NCI-H774 (cell line): Measurements from ENCODE around the gene GDA.

Experiments used
- DNase-seq: peaks from one replicate; lab custom pipeline; 2025; lab: John Stamatoyannopoulos, UW

Gene GDA

GRCh38 chr9:72149231-72149975, at the start of gene GDA:
GDA (plus strand) TSS chr9:72149440; CDS start chr9:72149560, 120 bp downstream.
- no peak for DNase-seq

- no peak for DNase-seq
Observed at GRCh38 chr9:72102520-72102919, 46.7 kb upstream of the GDA start.

GRCh38 chr9:72113056-72113455, 36.2 kb upstream of the GDA start:
- no peak for DNase-seq

- no peak for DNase-seq
Observed at GRCh38 chr9:72119853-72120252, 29.4 kb upstream of the GDA start.

GRCh38 chr9:72124947-72125346, 24.3 kb upstream of the GDA start:
- no peak for DNase-seq

GRCh38 chr9:72127753-72128152, 21.5 kb upstream of the GDA start:
- no peak for DNase-seq

GRCh38 chr9:72128526-72128925, 20.7 kb upstream of the GDA start:
- no peak for DNase-seq

- DNase-seq: no peak
Observed at GRCh38 chr9:72129271-72130156, 19.7 kb upstream of the GDA start.

- no peak for DNase-seq
Observed at GRCh38 chr9:72130321-72130720, 18.9 kb upstream of the GDA start.

- no peak for DNase-seq
Observed at GRCh38 chr9:72131206-72131605, 18.0 kb upstream of the GDA start.

GRCh38 chr9:72132052-72132451, 17.2 kb upstream of the GDA start:
- no peak for DNase-seq

- DNase-seq: no peak
Observed at GRCh38 chr9:72133365-72134035, 15.7 kb upstream of the GDA start.

- no peak for DNase-seq
Observed at GRCh38 chr9:72134801-72135200, 14.4 kb upstream of the GDA start.

GRCh38 chr9:72137697-72138365, 11.4 kb upstream of the GDA start:
- DNase-seq: no peak

- no peak for DNase-seq
Observed at GRCh38 chr9:72139226-72139625, 10.0 kb upstream of the GDA start.

GRCh38 chr9:72140586-72140985, 8.7 kb upstream of the GDA start:
- no peak for DNase-seq

GRCh38 chr9:72141484-72141883, 7.8 kb upstream of the GDA start:
- no peak for DNase-seq

GRCh38 chr9:72144756-72145492, 4.3 kb upstream of the GDA start:
- no peak for DNase-seq

GRCh38 chr9:72145733-72146505, 3.3 kb upstream of the GDA start:
- no peak for DNase-seq

GRCh38 chr9:72147676-72148075, 1.6 kb upstream of the GDA start:
- DNase-seq: no peak

GRCh38 chr9:72150127-72150526, 887 bp downstream of the GDA start:
- DNase-seq: no peak
